ENCODE results near the gene ZBTB39. TPM values are rescaled to one million over a fixed set of nuclear protein-coding genes. Genes with fewer than 3 reads are reported as not detected.

Gene ZBTB39
- total RNA-seq, 1 experiment from 2014 or later: 31.2 TPM

DNA sequence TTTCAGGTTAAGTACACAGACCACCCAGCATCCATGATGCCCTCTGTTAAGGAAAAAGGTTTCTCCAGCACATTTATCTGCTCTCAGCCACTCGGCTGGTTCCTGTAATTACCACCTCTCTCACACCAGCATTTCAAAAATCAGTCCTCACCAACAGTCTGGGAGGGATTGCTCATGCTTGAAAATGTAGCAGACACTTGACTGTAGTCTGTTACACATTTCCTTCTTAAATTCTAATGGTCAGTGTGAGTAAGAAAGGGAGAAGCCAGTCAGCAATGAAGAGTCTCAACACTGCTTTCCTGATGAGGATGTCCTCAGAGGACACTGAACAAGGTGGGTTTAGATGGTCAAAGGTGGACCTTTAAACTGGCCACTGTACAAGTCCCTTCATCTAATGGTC lies 6.0 kb downstream of the ZBTB39 start:
- no peak overlapping the region for H4K5ac ChIP-seq (ENCODE audit: insufficient read length, low read depth, low read length)
- no peak overlapping the region for H2BK12ac ChIP-seq (ENCODE audit: insufficient read length, low read depth, low read length)
- H3K23me2 ChIP-seq (ENCODE audit: insufficient read length, low read depth, low read length, poor library complexity, severe bottlenecking): no peaks in the 10 kb centered on the region
- peaks cover 3% of the 10 kb centered on the region for H3K79me2 ChIP-seq (ENCODE audit: insufficient read depth, low read length)
- H2BK20ac ChIP-seq (ENCODE audit: low read depth, low read length, poor library complexity, severe bottlenecking): no peak overlapping the region
- no peak overlapping the region for H2BK5ac ChIP-seq (ENCODE audit: insufficient read length, low read length)
- H3K4ac ChIP-seq (ENCODE audit: low read depth, low read length): no peak overlapping the region
- H3T11ph ChIP-seq (ENCODE audit: low read length): no peak overlapping the region
- no peak overlapping the region for H4K8ac ChIP-seq (replicated peaks; ENCODE audit: insufficient read length, low read depth, low read length)
- H4K91ac ChIP-seq (ENCODE audit: insufficient read length, low read depth, low read length): no peak overlapping the region
- Mint-ChIP-seq H3K9me3 (no peaks in the 10 kb centered on the region; a peak in 1 of 5 replicates), H3K27ac (no peak overlapping the region; a peak in 1 of 7 replicates), H3K4me3 (no peak overlapping the region), H3K4me1 (peaks cover 9 to 14% of the 10 kb centered on the region in 2 experiments), H3K27me3 (ENCODE audit: low read depth) (no peaks in the 10 kb centered on the region), H3K36me3 (ENCODE audit: insufficient read depth in 1 of 3, low read depth in 3 of 3) (peaks cover 28 to 66% (median 63%) of the 10 kb centered on the region in 3 experiments)
- no CpG with 5 or more reads among the region's 1 CpG for WGBS (ENCODE audit: extremely low coverage, insufficient read length, low lambda C conversion rate)
- H3K79me1 ChIP-seq (ENCODE audit: insufficient read depth, low read depth, low read length, poor library complexity, severe bottlenecking): peaks cover 18% of the 10 kb centered on the region
- H2BK120ac ChIP-seq (ENCODE audit: low read depth, low read length, poor library complexity, severe bottlenecking): no peak overlapping the region
- H3K23ac ChIP-seq (ENCODE audit: insufficient read length, low read depth, low read length): no peak overlapping the region
- no peaks in the 10 kb centered on the region for H4K20me1 ChIP-seq (ENCODE audit: control insufficient read depth, insufficient read depth, insufficient read length)
- H3K56ac ChIP-seq (ENCODE audit: insufficient read length, low read depth, low read length): no peak overlapping the region
- H3K9me3 ChIP-seq (ENCODE audit: control insufficient read depth, low read depth, low read length): no peaks in the 10 kb centered on the region
- H3K4me1 ChIP-seq (ENCODE audit: insufficient read depth, low read length): no peaks in the 10 kb centered on the region
- H3K27ac ChIP-seq (ENCODE audit: insufficient read length, low read depth, low read length): no peak overlapping the region
- H3K9ac ChIP-seq (ENCODE audit: extremely low read depth, insufficient read length, low read length): no peak overlapping the region
- H3K18ac ChIP-seq (ENCODE audit: insufficient read length, low read depth, low read length): no peak overlapping the region
- H3K27me3 ChIP-seq (ENCODE audit: insufficient read depth, low read length): no peaks in the 10 kb centered on the region
- H3K4me2 ChIP-seq (ENCODE audit: insufficient read depth, insufficient read length, low read length): no peak overlapping the region
- no peak overlapping the region for H3K14ac ChIP-seq (ENCODE audit: insufficient read depth, low read length)
- no peak overlapping the region for H2BK15ac ChIP-seq (ENCODE audit: low read depth, low read length)
- no peak overlapping the region for H2AFZ ChIP-seq (ENCODE audit: low read length)
- no peak for TF ChIP-seq CTCF (conservative IDR thresholded peaks at IDR 0.05)
- DNase-seq: no peak
- no peak overlapping the region for H2AK5ac ChIP-seq (ENCODE audit: insufficient read length, low read length)
